Measurements from ENCODE around the gene ARID5B.

GRCh38 chr10:61978965-61979364, 77.5 kb downstream of the ARID5B start:
- TF ChIP-seq CTCF (IDR thresholded peaks at IDR 0.05) (no peak), POLR2A (IDR thresholded peaks at IDR 0.05) (no peak)

Measured in prostate gland (tissue), 2 donors.